SK-N-SH (cell line): ENCODE measurements around the gene ZFP92. TPM values are rescaled to one million over a fixed set of nuclear protein-coding genes. Genes with fewer than 3 reads are reported as not detected.

ENCODE experiments used
- CTCF ChIA-PET: fragments of 300-600, 350-600 bp; formaldehyde crosslinking; extraction: SDS; loops from one replicate; lab custom pipeline; 2021; lab: Yijun Ruan, JAX
- POLR2A ChIA-PET: fragments of 350-600 bp; sonication (Branson Sonifier 250); formaldehyde crosslinking; extraction: SDS; loops from one replicate; lab custom pipeline; 2020; ENCODE audit warnings: antibody characterized with exemption, inconsistent platforms; lab: Yijun Ruan, JAX
- DNase-seq: peaks from one replicate; pipeline ENCODE4 v3.0.0; 2012
- H2AFZ ChIP-seq: fragments of 200-600 bp; sonication (generic); 2 replicates; pipeline ENCODE4 v1.8.1; 2016; ENCODE audit warnings: antibody characterized with exemption, mild to moderate bottlenecking, low read depth
- H3F3A ChIP-seq: fragments of 200-600 bp; sonication (generic); replicated peaks from 2 replicates; pipeline ENCODE3; 2016; ENCODE audit warnings: antibody characterized with exemption, mild to moderate bottlenecking; ENCODE audit not compliant: insufficient read depth
- H3K27ac ChIP-seq, 2 experiments: fragments of 200-500 bp in 1 of 2; fragments of 200-600 bp in 1 of 2; sonication (Bioruptor generic) in 1 of 2; sonication (generic), shearing (Covaris generic) in 1 of 2; 2 replicates each; pipeline versions ENCODE4 v1.5.1 to v1.6.1; 2014 to 2016; ENCODE audit warnings: low read depth in 2 of 2, inconsistent platforms in 1 of 2, low read length in 1 of 2, mild to moderate bottlenecking in 1 of 2, mixed read lengths in 1 of 2
- H3K27me3 ChIP-seq: fragments of 200-600 bp; sonication (generic), shearing (Covaris generic); 2 replicates; pipeline ENCODE4 v1.6.1; 2016; ENCODE audit warnings: mixed run types; ENCODE audit not compliant: insufficient read depth
- H3K36me3 ChIP-seq, 2 experiments: fragments of 200-500 bp in 1 of 2; fragments of 200-600 bp in 1 of 2; sonication (Bioruptor generic) in 1 of 2; sonication (generic) in 1 of 2; replicated peaks in 1 of 2; 2 replicates each; pipeline versions ENCODE3 to v1.5.1; 2014 to 2016; ENCODE audit warnings: low read length in 1 of 2, mild to moderate bottlenecking in 1 of 2; ENCODE audit not compliant: insufficient read depth in 2 of 2, control insufficient read depth in 1 of 2
- H3K4me1 ChIP-seq, 2 experiments: fragments of 200-500 bp in 1 of 2; fragments of 200-600 bp in 1 of 2; sonication (Bioruptor generic) in 1 of 2; sonication (generic), shearing (Covaris generic) in 1 of 2; 2 replicates each; pipeline versions ENCODE4 v1.5.1 to v1.6.1; 2014 to 2016; ENCODE audit warnings: low read depth in 1 of 2, low read length in 1 of 2, mixed run types in 1 of 2; ENCODE audit not compliant: insufficient read depth in 2 of 2, control insufficient read depth in 1 of 2
- H3K4me2 ChIP-seq: fragments of 200-600 bp; sonication (generic), shearing (Covaris generic); 2 replicates; pipeline ENCODE4 v1.6.1; 2017; ENCODE audit warnings: mixed run types
- H3K4me3 ChIP-seq, 2 experiments: fragments of 200-500 bp in 1 of 2; fragments of 200-600 bp in 1 of 2; sonication (Bioruptor generic) in 1 of 2; sonication (generic), shearing (Covaris generic) in 1 of 2; 2 replicates each; pipeline versions ENCODE4 v1.5.1 to v1.8.1; 2014 to 2016; ENCODE audit warnings: low read depth in 2 of 2, inconsistent platforms in 1 of 2, low read length in 1 of 2, mild to moderate bottlenecking in 1 of 2, mixed read lengths in 1 of 2, moderate library complexity in 1 of 2
- H3K79me2 ChIP-seq: fragments of 200-600 bp; sonication (generic); 2 replicates; pipeline ENCODE4 v1.8.1; 2017; ENCODE audit warnings: mild to moderate bottlenecking; ENCODE audit not compliant: insufficient read depth
- H3K9ac ChIP-seq: fragments of 200-600 bp; sonication (generic); 2 replicates; pipeline ENCODE4 v1.6.1; 2017; ENCODE audit warnings: mixed run types
- H3K9me2 ChIP-seq: fragments of 200-600 bp; sonication (generic); 2 replicates; pipeline ENCODE4 v1.6.1; 2017; ENCODE audit warnings: mixed run types
- H3K9me3 ChIP-seq: fragments of 200-600 bp; sonication (generic); 2 replicates; pipeline ENCODE4 v1.6.1; 2017; ENCODE audit warnings: mixed run types, mild to moderate bottlenecking, moderate library complexity
- H4K20me1 ChIP-seq: fragments of 200-600 bp; sonication (generic); 2 replicates; pipeline ENCODE4 v1.6.1; 2017; ENCODE audit warnings: mild to moderate bottlenecking, mixed run types; ENCODE audit not compliant: insufficient read depth
- EZH2phosphoT487 ChIP-seq: fragments of 200-600 bp; sonication (generic); IDR thresholded peaks from 2 replicates; pipeline ENCODE4 v1.6.1; 2017; ENCODE audit warnings: low read depth, mixed run types, mild to moderate bottlenecking, antibody characterized with exemption, moderate library complexity, borderline replicate concordance
- FOXM1 ChIP-seq: IDR thresholded peaks from 2 replicates; pipeline ENCODE4 v1.4.0; 2012; ENCODE audit warnings: low read depth, mild to moderate bottlenecking
- GATA2 ChIP-seq: sonication (generic); formaldehyde crosslinking; IDR thresholded peaks from 2 replicates; pipeline ENCODE4 v1.5.0; 2020; ENCODE audit warnings: mild to moderate bottlenecking, missing genetic modification reagents
- IRF3 ChIP-seq: fragments of 150-350 bp; IDR thresholded peaks from 2 replicates; pipeline ENCODE4 v1.6.1; 2016; ENCODE audit warnings: mild to moderate bottlenecking, low read depth, low read length
- JUND ChIP-seq: IDR thresholded peaks from 2 replicates; pipeline ENCODE4 v1.4.0; 2012
- MAX ChIP-seq: IDR thresholded peaks from 2 replicates; pipeline ENCODE4 v1.4.0; 2012; ENCODE audit warnings: low read depth
- MEF2A ChIP-seq: IDR thresholded peaks from 2 replicates; pipeline ENCODE4 v1.4.0; 2012; ENCODE audit warnings: low read depth, borderline replicate concordance
- NRF1 ChIP-seq: IDR thresholded peaks from 2 replicates; pipeline ENCODE4 v1.6.1; 2012; ENCODE audit warnings: low read depth, mild to moderate bottlenecking, low read length
- POLR2AphosphoS5 ChIP-seq: IDR thresholded peaks from 2 replicates; pipeline ENCODE4 v1.6.1; 2012; ENCODE audit warnings: low read depth, low read length
- RCOR1 ChIP-seq: fragments of 150-350 bp; IDR thresholded peaks from 2 replicates; pipeline ENCODE4 v1.6.1; 2017; ENCODE audit warnings: antibody characterized with exemption, low read length
- TAF1 ChIP-seq: IDR thresholded peaks from 2 replicates; pipeline ENCODE4 v1.6.1; 2012; ENCODE audit warnings: low read depth, mild to moderate bottlenecking, low read length, moderate library complexity, borderline replicate concordance
- TCF12 ChIP-seq: IDR thresholded peaks from 2 replicates; pipeline ENCODE4 v1.4.0; 2012
- TEAD4 ChIP-seq: IDR thresholded peaks from 2 replicates; pipeline ENCODE4 v1.4.0; 2012; ENCODE audit warnings: mild to moderate bottlenecking, borderline replicate concordance; ENCODE audit not compliant: insufficient read depth
- YY1 ChIP-seq: IDR thresholded peaks from 2 replicates; pipeline ENCODE4 v1.4.0; 2012; ENCODE audit warnings: low read depth, mild to moderate bottlenecking
- WGBS: methylation state at CpG from one replicate; pipeline ENCODE4 v1.1.6; 2017; ENCODE audit warnings: low lambda C conversion rate; 5-methylcytosine and 5-hydroxymethylcytosine counted together
- polyA plus RNA-seq, 3 experiments: library from polyadenylated mRNA; depleted of rRNA; stranded (reverse); fragments of >200 nt; gene quantifications; 2 replicates each; pipeline ENCODE4 v1.2.3, GENCODE V29; 2012
- TF ChIP-seq, protein P1 (sequence below): IDR thresholded peaks from 2 replicates; pipeline ENCODE4; 2012
- TF ChIP-seq, protein P2 (sequence below): IDR thresholded peaks from 2 replicates; pipeline ENCODE4 v1.4.0; 2012; ENCODE audit warnings: low read depth, borderline replicate concordance

Gene ZFP92
- polyA plus RNA-seq, 1 of the 3 experiments (the other 2 are of a cell fraction), result 0.28 TPM

DNA sequence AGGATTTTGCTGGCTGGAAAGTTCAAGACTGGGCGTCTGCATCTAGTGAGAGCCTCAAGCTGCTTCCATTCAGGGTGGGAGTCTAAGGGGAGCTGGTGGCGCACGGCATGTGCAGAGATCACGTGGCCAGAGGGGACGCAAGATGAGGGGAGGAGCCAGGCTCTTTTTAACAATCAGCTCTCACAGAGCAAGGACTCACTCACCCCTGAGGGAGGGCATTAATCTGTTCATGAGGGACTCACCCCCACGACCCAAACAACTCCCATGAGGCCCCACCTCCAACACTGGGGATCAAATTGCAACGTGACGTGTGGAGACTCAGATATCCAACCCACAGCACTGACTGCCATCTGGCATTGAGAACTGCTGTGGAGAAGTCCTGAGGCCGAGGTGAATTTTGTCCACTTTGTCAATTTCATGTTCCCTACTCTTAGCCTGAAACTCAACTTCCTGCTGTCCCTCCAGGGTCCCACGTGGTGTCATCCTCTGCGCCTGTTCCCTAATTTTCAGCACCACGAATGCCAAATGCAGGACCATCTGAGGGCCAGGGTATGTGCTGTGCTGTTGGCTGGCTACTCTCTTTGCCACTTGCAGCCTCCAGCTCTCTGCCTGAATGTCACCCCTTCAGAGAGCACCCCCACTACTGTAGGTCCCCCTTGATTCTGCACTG lies 5.6 kb downstream of the ZFP92 start:
- Histone ChIP-seq H3K9me2 (no peaks in the 10 kb centered on the region), H3K36me3 (no peaks in the 10 kb centered on the region), H3K79me2 (no peaks in the 10 kb centered on the region), H3K27me3 (peaks cover 1% of the 10 kb centered on the region; the same call in 1 of the 2 replicates), H3K9me3 (no peaks in the 10 kb centered on the region), H3K9ac (no peak overlapping the region), H4K20me1 (no peaks in the 10 kb centered on the region), H3K27ac (no peak overlapping the region), H2AFZ (no peak overlapping the region), H3K4me1 (peaks cover 0 to 2% of the 10 kb centered on the region in 2 experiments; a peak in 1 of 4 replicates), H3K4me2 (no peak overlapping the region), H3K4me3 (no peak overlapping the region), H3F3A (no peaks in the 10 kb centered on the region)
- WGBS, result 34% methylated on average over 6 of the region's 12 CpGs
- POLR2A ChIA-PET, result no interaction called here
- TF ChIP-seq TAF1, result no peak
- TF ChIP-seq POLR2AphosphoS5, result no peak
- TF ChIP-seq NRF1, result no peak
- TF ChIP-seq FOXM1, result no peak
- TF ChIP-seq TCF12, result no peak
- no peak for TF ChIP-seq MEF2A
- TF ChIP-seq YY1, result no peak
- no peak for TF ChIP-seq RCOR1
- no peak for TF ChIP-seq MAX
- TF ChIP-seq GATA2 (CRISPR knock-in tag), result no peak
- no peak for TF ChIP-seq JUND
- TF ChIP-seq, all 33 proteins: peak for 0
- DNase-seq, result no peak
- CTCF ChIA-PET, result no interaction called here

DNA sequence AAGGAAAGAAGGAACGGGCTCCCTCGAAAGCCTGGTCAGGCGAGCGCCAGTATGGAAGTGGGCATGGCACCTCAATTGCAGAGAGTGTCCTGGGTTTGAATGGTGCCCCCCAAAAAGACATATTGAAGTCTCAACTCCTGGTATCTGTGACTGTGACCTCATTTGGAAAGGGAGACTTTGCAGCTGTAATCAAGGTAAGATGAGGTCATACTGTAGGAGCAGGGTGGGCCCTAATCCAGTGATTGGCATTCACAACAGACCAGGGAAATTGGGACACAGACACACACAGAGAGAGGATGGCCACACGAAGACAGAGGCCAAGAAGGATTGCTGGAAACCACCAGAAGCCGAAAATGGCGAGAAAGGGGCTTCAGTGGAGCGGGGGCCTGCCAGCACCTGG lies 6.4 kb downstream of the ZFP92 start:
- Histone ChIP-seq H3K9ac (no peak overlapping the region), H2AFZ (no peak overlapping the region), H3K4me2 (no peak overlapping the region), H4K20me1 (no peaks in the 10 kb centered on the region), H3F3A (no peaks in the 10 kb centered on the region), H3K9me3 (no peaks in the 10 kb centered on the region), H3K36me3 (no peaks in the 10 kb centered on the region), H3K27me3 (no peaks in the 10 kb centered on the region; the same call in 1 of the 2 replicates), H3K4me1 (no peaks in the 10 kb centered on the region; a peak in 1 of 4 replicates), H3K4me3 (no peak overlapping the region), H3K79me2 (no peaks in the 10 kb centered on the region), H3K27ac (no peak overlapping the region), H3K9me2 (no peaks in the 10 kb centered on the region)
- ChIA-PET POLR2A (no interaction called here), CTCF (interaction anchor here (1.3 kb wide), 1 partner anchor 21 kb away, joined by 3 read pairs; no protein-coding TSS in a partner anchor)
- WGBS, result 40% methylated on average over 8 of the region's 8 CpGs
- TF ChIP-seq NRF1 (no peak), TEAD4 (no peak), IRF3 (no peak), GATA2 (CRISPR knock-in tag) (no peak), EZH2phosphoT487 (no peak)
- TF ChIP-seq, protein P1, sequence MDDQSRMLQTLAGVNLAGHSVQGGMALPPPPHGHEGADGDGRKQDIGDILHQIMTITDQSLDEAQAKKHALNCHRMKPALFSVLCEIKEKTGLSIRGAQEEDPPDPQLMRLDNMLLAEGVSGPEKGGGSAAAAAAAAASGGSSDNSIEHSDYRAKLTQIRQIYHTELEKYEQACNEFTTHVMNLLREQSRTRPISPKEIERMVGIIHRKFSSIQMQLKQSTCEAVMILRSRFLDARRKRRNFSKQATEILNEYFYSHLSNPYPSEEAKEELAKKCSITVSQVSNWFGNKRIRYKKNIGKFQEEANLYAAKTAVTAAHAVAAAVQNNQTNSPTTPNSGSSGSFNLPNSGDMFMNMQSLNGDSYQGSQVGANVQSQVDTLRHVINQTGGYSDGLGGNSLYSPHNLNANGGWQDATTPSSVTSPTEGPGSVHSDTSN, result no peak
- TF ChIP-seq, protein P2, sequence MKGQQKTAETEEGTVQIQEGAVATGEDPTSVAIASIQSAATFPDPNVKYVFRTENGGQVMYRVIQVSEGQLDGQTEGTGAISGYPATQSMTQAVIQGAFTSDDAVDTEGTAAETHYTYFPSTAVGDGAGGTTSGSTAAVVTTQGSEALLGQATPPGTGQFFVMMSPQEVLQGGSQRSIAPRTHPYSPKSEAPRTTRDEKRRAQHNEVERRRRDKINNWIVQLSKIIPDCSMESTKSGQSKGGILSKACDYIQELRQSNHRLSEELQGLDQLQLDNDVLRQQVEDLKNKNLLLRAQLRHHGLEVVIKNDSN, result no peak
- no peak for DNase-seq
